ENCODE data around the gene MST1R.
"Not testable (repeated sequence)": the region's sequence is repeated elsewhere in the genome, so short reads cannot be mapped to it uniquely, and the experiment has no call there.

MST1R gene

GRCh38 chr3:49903451-49904424 is at the start of gene MST1R:
TSS of gene MST1R (minus strand) at chr3:49903873. CDS start at chr3:49903609, 264 bp downstream.
- DNase-seq: no peak

GRCh38 chr3:49952924-49953323 is 49.3 kb upstream of the MST1R start:
- DNase-seq: no peak

- DNase-seq: no peak
These were observed 39.0 kb upstream of the MST1R start for GRCh38 chr3:49942651-49943050.

- DNase-seq: no peak
These were observed 37.1 kb upstream of the MST1R start for GRCh38 chr3:49940667-49941249.

- peak; percentile 96 for DNase-seq
These were observed 36.4 kb upstream of the MST1R start, which contains the start of gene RBM6 for GRCh38 chr3:49939858-49940666. TSS of gene RBM6 (plus strand) at chr3:49940150. CDS start at chr3:49962642, 22,492 bp downstream.

- DNase-seq: no peak
These were observed 33.4 kb upstream of the MST1R start for GRCh38 chr3:49937090-49937489.

GRCh38 chr3:49932281-49932680 is 28.6 kb upstream of the MST1R start:
- not testable (repeated sequence) for DNase-seq

- DNase-seq: no peak
These were observed 27.2 kb upstream of the MST1R start for GRCh38 chr3:49930922-49931321.

- no peak for DNase-seq
These were observed 26.6 kb upstream of the MST1R start for GRCh38 chr3:49930168-49930690.

- peak; percentile 66 for DNase-seq
These were observed 25.9 kb upstream of the MST1R start, which contains the start of gene MON1A for GRCh38 chr3:49929291-49930167. TSS of gene MON1A (minus strand) at chr3:49929811. CDS start at chr3:49913346, 16,465 bp downstream.

GRCh38 chr3:49928481-49929017 is 24.9 kb upstream of the MST1R start:
- DNase-seq: no peak

- DNase-seq: no peak
These were observed 24.1 kb upstream of the MST1R start for GRCh38 chr3:49927798-49928197.

GRCh38 chr3:49926117-49926728 is 22.6 kb upstream of the MST1R start:
- no peak for DNase-seq

- DNase-seq: no peak
These were observed 21.8 kb upstream of the MST1R start for GRCh38 chr3:49925485-49925884.

- no peak for DNase-seq
These were observed 21.0 kb upstream of the MST1R start for GRCh38 chr3:49924683-49925082.

GRCh38 chr3:49917806-49918590 is 14.3 kb upstream of the MST1R start:
- not testable (repeated sequence) for DNase-seq

GRCh38 chr3:49916686-49917085 is 13.0 kb upstream of the MST1R start:
- DNase-seq: no peak

- DNase-seq: no peak
These were observed 11.2 kb upstream of the MST1R start for GRCh38 chr3:49914906-49915305.

- DNase-seq: no peak
These were observed 9.2 kb upstream of the MST1R start for GRCh38 chr3:49912881-49913281.

- DNase-seq: no peak
These were observed 7.9 kb upstream of the MST1R start for GRCh38 chr3:49911611-49912010.

Measured in cortex of kidney (tissue), 1 donor.